A673 (cell line): Measurements from ENCODE around the gene TBC1D10B. TPM values are rescaled to one million over a fixed set of nuclear protein-coding genes. Genes with fewer than 3 reads are reported as not detected.
A peak's percentile ranks its signal among the peaks of the same experiment; 100 is the strongest.

Source experiments
- BruUV-seq: library from RNA; stranded (reverse); fragments of 400-500 nt; replicated peaks from 2 replicates; lab custom pipeline; 2021; lab: Mats Ljungman, UMichigan
- CTCF ChIA-PET: fragments of 300-600 bp; sonication (Branson Sonifier 250); formaldehyde crosslinking; loops from one replicate; lab custom pipeline; 2022; ENCODE audit warnings: antibody characterized with exemption; lab: Charles Lee
- POLR2A ChIA-PET: fragments of 300-600 bp; sonication (Branson Sonifier 250); formaldehyde crosslinking; loops from one replicate; lab custom pipeline; 2022; ENCODE audit warnings: antibody characterized with exemption; ENCODE audit not compliant: low non-redundant PET; lab: Charles Lee
- DNase-seq: peaks from one replicate; pipeline ENCODE4 v3.0.0-alpha.2; 2015; ENCODE audit warnings: low spot score
- H3K27ac ChIP-seq: fragments of 200-600 bp; sonication (generic); 2 replicates; pipeline ENCODE4 v1.5.1; 2016; ENCODE audit warnings: mixed run types, low read depth, mild to moderate bottlenecking, mixed read lengths, antibody characterized with exemption, low read length; ENCODE audit not compliant: poor library complexity, severe bottlenecking
- H3K27me3 ChIP-seq: fragments of 200-600 bp; sonication (generic); replicated peaks from 2 replicates; pipeline ENCODE4 v1.6.1; 2017; ENCODE audit warnings: mixed run types, low read depth, mild to moderate bottlenecking, mixed read lengths, antibody characterized with exemption, low read length; ENCODE audit not compliant: insufficient read depth, poor library complexity
- H3K36me3 ChIP-seq: fragments of 200-600 bp; sonication (generic); 2 replicates; pipeline ENCODE4 v1.6.1; 2016; ENCODE audit warnings: mixed run types, mild to moderate bottlenecking, mixed read lengths, antibody characterized with exemption, low read length; ENCODE audit not compliant: insufficient read depth, poor library complexity, severe bottlenecking
- H3K4me1 ChIP-seq: fragments of 200-600 bp; sonication (generic); 2 replicates; pipeline ENCODE4 v1.6.1; 2017; ENCODE audit warnings: mixed run types, mild to moderate bottlenecking, mixed read lengths, antibody characterized with exemption, low read length; ENCODE audit not compliant: insufficient read depth, poor library complexity, severe bottlenecking
- H3K4me3 ChIP-seq: fragments of 200-600 bp; sonication (generic); 2 replicates; pipeline ENCODE4 v1.5.1; 2016; ENCODE audit warnings: low read depth, mixed run types, mild to moderate bottlenecking, mixed read lengths, low read length; ENCODE audit not compliant: poor library complexity, severe bottlenecking
- H3K9me3 ChIP-seq: fragments of 200-600 bp; sonication (generic); 2 replicates; pipeline ENCODE4 v1.6.1; 2016; ENCODE audit warnings: mixed run types, low read depth, mild to moderate bottlenecking, mixed read lengths, antibody characterized with exemption, low read length; ENCODE audit not compliant: poor library complexity, severe bottlenecking
- CTCF ChIP-seq: fragments of 300-800, 200-600 bp; sonication (generic); conservative IDR thresholded peaks from 2 replicates; pipeline ENCODE4 v1.5.1; 2017; ENCODE audit warnings: low read depth, mild to moderate bottlenecking, antibody characterized with exemption, low read length, moderate library complexity, mixed read lengths
- EZH2 ChIP-seq: fragments of 200-600 bp; sonication (generic); IDR thresholded peaks from 2 replicates; pipeline ENCODE4 v1.6.1; 2017; ENCODE audit warnings: borderline replicate concordance, low read depth, mild to moderate bottlenecking, mixed read lengths, antibody characterized with exemption, low read length; ENCODE audit not compliant: poor library complexity, severe bottlenecking
- intact Hi-C: fragments of 100-400 bp; cut with micrococcal nuclease; formaldehyde crosslinking; loops from one replicate; pipeline ENCODE4 v1.10.0; 2022; ENCODE audit not compliant: unreplicated experiment
- total RNA-seq: library from RNA; stranded (reverse); gene quantifications from 2 replicates; pipeline ENCODE4 v1.2.3, GENCODE V29; 2021

TBC1D10B gene
- total RNA-seq, 1 experiment from 2014 or later = 66.0 TPM

GRCh38 chr16:30417529-30418349 is 47.4 kb upstream of the TBC1D10B start:
- Histone ChIP-seq H3K27me3 (no peaks in the 10 kb centered on the region), H3K4me3 (peak overlapping the region; percentile 53), H3K9me3 (no peaks in the 10 kb centered on the region), H3K36me3 (peaks cover 31% of the 10 kb centered on the region), H3K27ac (peak overlapping the region; percentile 70), H3K4me1 (peaks cover 4% of the 10 kb centered on the region)
- intact Hi-C loops = no loop called here
- DNase-seq = peak; percentile 96
- CTCF ChIA-PET = interaction anchor here (0.5 to 1.4 kb wide), 9 partner anchors 8 to 276 kb away, joined by 3 to 18 read pairs (median 5); partner anchors contain the start of gene DCTPP1
- TF ChIP-seq EZH2 = no peak
- TF ChIP-seq CTCF = no peak; the same call in 1 of the 2 replicates
- BruUV-seq = no TSS peak
- POLR2A ChIA-PET = interaction anchor here (0.6 to 0.8 kb wide), 5 partner anchors 9 to 245 kb away, joined by 3 to 9 read pairs (median 3); no protein-coding TSS in a partner anchor

GRCh38 chr16:30416624-30417528 is 46.6 kb upstream of the TBC1D10B start:
- Histone ChIP-seq H3K4me1 (peaks cover 4% of the 10 kb centered on the region), H3K27me3 (no peaks in the 10 kb centered on the region), H3K4me3 (peak overlapping the region; percentile 53), H3K36me3 (peaks cover 26% of the 10 kb centered on the region), H3K27ac (peak overlapping the region; percentile 70), H3K9me3 (no peaks in the 10 kb centered on the region)
- DNase-seq = no peak
- intact Hi-C loops = no loop called here
- TF ChIP-seq CTCF (no peak), EZH2 (no peak)
- CTCF ChIA-PET = interaction anchor here (0.6 to 1.4 kb wide), 7 partner anchors 7 to 277 kb away, joined by 3 to 18 read pairs (median 6); partner anchors contain the start of gene DCTPP1
- BruUV-seq = no TSS peak
- POLR2A ChIA-PET = interaction anchor here (0.6 kb wide), 1 partner anchor 246 kb away, joined by 3 read pairs; no protein-coding TSS in a partner anchor

- no peak overlapping the region for H3K27ac ChIP-seq
- CTCF ChIA-PET = interaction anchor here (0.7 kb wide), 1 partner anchor 8 kb away, joined by 12 read pairs; no protein-coding TSS in a partner anchor
- H3K4me1 ChIP-seq = peaks cover 4% of the 10 kb centered on the region
- DNase-seq = no peak
- BruUV-seq = no TSS peak
- no peaks in the 10 kb centered on the region for H3K27me3 ChIP-seq
- no peaks in the 10 kb centered on the region for H3K9me3 ChIP-seq
- peaks cover 30% of the 10 kb centered on the region for H3K36me3 ChIP-seq
- POLR2A ChIA-PET = no interaction called here
- no peak overlapping the region for H3K4me3 ChIP-seq
- intact Hi-C loops = no loop called here
- TF ChIP-seq CTCF (no peak), EZH2 (no peak)
Observed at GRCh38 chr16:30416047-30416603, 45.8 kb upstream of the TBC1D10B start.
